Suprapubic skin (tissue), 3 donors: ENCODE data around the gene REPIN1.

Experiments used
- CTCF ChIP-seq, 2 donors: fragments of 200-600 bp in 1 of 2; fragments of 450-650 bp in 1 of 2; sonication (generic) in 1 of 2; IDR thresholded peaks; one replicate each; pipeline ENCODE4 v1.5.1; 2016 to 2019; ENCODE audit warnings: antibody characterized with exemption in 2 of 2, mild to moderate bottlenecking in 1 of 2, moderate library complexity in 1 of 2
- POLR2A ChIP-seq, 2 donors: fragments of 450-650 bp; IDR thresholded peaks; one replicate each; pipeline ENCODE4 v1.6.1; 2017; ENCODE audit warnings: antibody characterized with exemption in 2 of 2, mild to moderate bottlenecking in 2 of 2, moderate library complexity in 2 of 2

GRCh38 chr7:150396426-150396825 lies 27.8 kb downstream of the REPIN1 start:
- no peak for TF ChIP-seq CTCF (IDR thresholded peaks at IDR 0.05)
- no peak for TF ChIP-seq POLR2A (IDR thresholded peaks at IDR 0.05)
